ENCODE data around the gene ITGB1BP1.

Gene ITGB1BP1

GRCh38 chr2:9385841-9386240, 37.5 kb downstream of the ITGB1BP1 start:
- TF ChIP-seq CTCF (IDR thresholded peaks at IDR 0.05; ENCODE audit: low read depth, low read length) = no peak
- no peak for DNase-seq
- H3K27me3 ChIP-seq (ENCODE audit: insufficient read depth, low read depth, severe bottlenecking) = no peaks in the 10 kb centered on the region
- no peak overlapping the region for H3K4me3 ChIP-seq (ENCODE audit: low read depth, low read length)
- H3K36me3 ChIP-seq = peaks cover 54% of the 10 kb centered on the region
- no peak overlapping the region for H3K27ac ChIP-seq
- peaks cover 2% of the 10 kb centered on the region for H3K9me3 ChIP-seq (ENCODE audit: severe bottlenecking)

- H3K36me3 ChIP-seq = peaks cover 50% of the 10 kb centered on the region
- DNase-seq = no peak
- no peak for TF ChIP-seq CTCF (IDR thresholded peaks at IDR 0.05; ENCODE audit: low read depth, low read length)
Observed at GRCh38 chr2:9384521-9384920, 38.8 kb downstream of the ITGB1BP1 start.

GRCh38 chr2:9382604-9383235, 40.6 kb downstream of the ITGB1BP1 start:
- no peak for TF ChIP-seq CTCF (IDR thresholded peaks at IDR 0.05; ENCODE audit: low read depth, low read length)
- H3K36me3 ChIP-seq = peaks cover 46% of the 10 kb centered on the region
- peaks cover 2% of the 10 kb centered on the region for H3K9me3 ChIP-seq (ENCODE audit: severe bottlenecking)
- no peak overlapping the region for H3K4me3 ChIP-seq (ENCODE audit: low read depth, low read length)
- no peak for DNase-seq
- H3K27me3 ChIP-seq (ENCODE audit: insufficient read depth, low read depth, severe bottlenecking) = no peaks in the 10 kb centered on the region
- H3K27ac ChIP-seq = no peak overlapping the region

More at GRCh38 chr2:9384521-9384920, 38.8 kb downstream of the ITGB1BP1 start:
- Histone ChIP-seq H3K27ac (no peak overlapping the region), H3K9me3 (ENCODE audit: severe bottlenecking) (peaks cover 2% of the 10 kb centered on the region), H3K4me3 (ENCODE audit: low read depth, low read length) (no peak overlapping the region), H3K27me3 (ENCODE audit: insufficient read depth, low read depth, severe bottlenecking) (no peaks in the 10 kb centered on the region)

GRCh38 chr2:9380702-9381628, 42.4 kb downstream of the ITGB1BP1 start:
- Histone ChIP-seq H3K27ac (peak overlapping the region; percentile 76), H3K27me3 (ENCODE audit: insufficient read depth, low read depth, severe bottlenecking) (no peaks in the 10 kb centered on the region), H3K36me3 (peaks cover 43% of the 10 kb centered on the region), H3K9me3 (ENCODE audit: severe bottlenecking) (peaks cover 2% of the 10 kb centered on the region), H3K4me3 (ENCODE audit: low read depth, low read length) (no peak overlapping the region)
- TF ChIP-seq CTCF (IDR thresholded peaks at IDR 0.05; ENCODE audit: low read depth, low read length) = no peak
- DNase-seq = peak; percentile 76

GRCh38 chr2:9379391-9379755, 44.0 kb downstream of the ITGB1BP1 start:
- peaks cover 2% of the 10 kb centered on the region for H3K9me3 ChIP-seq (ENCODE audit: severe bottlenecking)
- DNase-seq = no peak
- no peaks in the 10 kb centered on the region for H3K27me3 ChIP-seq (ENCODE audit: insufficient read depth, low read depth, severe bottlenecking)
- peaks cover 38% of the 10 kb centered on the region for H3K36me3 ChIP-seq
- TF ChIP-seq CTCF (IDR thresholded peaks at IDR 0.05; ENCODE audit: low read depth, low read length) = no peak
- H3K4me3 ChIP-seq (ENCODE audit: low read depth, low read length) = no peak overlapping the region
- no peak overlapping the region; the same call in 1 of the 2 replicates for H3K27ac ChIP-seq

Measured in WERI-Rb-1 (cell line).